Ecto neural progenitor cell (in vitro differentiated cells): ENCODE data around the gene AP5Z1.

Source experiments
- DNase-seq: peaks from one replicate; pipeline ENCODE4 v3.0.0-alpha.2; 2018; ENCODE audit warnings: low spot score

AP5Z1 gene

DNA sequence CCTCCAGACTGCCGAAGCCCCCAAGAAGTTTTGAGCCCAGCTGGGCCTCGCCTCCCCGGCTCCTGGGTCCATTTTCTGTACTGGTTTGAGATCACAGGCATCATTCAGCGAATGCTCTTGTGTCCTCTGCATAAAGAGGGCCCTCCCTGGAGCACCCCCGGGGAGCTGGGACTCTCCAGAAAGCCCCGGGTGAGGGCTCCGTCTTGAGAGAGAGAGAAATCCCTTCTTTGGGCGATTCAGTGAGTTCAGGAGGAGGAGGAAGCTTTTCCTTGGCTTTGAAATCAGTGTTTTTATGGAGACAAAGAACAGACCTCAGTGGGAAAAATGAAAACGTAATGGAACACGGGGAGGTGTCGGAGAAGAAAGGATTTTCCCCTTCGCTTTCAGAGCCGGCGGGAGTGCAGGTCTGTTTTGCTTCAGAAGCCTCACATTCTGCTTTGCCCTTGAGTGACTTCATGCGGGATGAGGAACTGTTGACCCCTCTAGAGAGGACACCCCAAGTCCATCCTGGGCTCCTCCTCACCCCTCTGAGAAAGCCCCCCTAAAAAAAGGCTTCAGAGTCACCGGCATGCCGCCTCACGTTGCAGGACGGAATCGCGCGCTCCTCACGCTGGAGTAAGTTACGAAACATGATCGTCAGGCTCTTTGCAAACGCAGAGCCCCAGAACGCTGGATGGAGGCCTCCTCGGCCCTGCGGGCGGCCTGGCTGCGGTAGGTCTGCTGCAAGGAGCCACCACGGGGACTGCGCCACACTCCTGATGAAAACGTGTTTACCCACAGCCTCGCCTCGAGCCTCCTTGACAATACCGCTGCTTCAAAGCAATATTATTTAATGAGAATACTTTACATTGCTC is 8.5 kb upstream of the AP5Z1 start:
- no peak for DNase-seq

DNA sequence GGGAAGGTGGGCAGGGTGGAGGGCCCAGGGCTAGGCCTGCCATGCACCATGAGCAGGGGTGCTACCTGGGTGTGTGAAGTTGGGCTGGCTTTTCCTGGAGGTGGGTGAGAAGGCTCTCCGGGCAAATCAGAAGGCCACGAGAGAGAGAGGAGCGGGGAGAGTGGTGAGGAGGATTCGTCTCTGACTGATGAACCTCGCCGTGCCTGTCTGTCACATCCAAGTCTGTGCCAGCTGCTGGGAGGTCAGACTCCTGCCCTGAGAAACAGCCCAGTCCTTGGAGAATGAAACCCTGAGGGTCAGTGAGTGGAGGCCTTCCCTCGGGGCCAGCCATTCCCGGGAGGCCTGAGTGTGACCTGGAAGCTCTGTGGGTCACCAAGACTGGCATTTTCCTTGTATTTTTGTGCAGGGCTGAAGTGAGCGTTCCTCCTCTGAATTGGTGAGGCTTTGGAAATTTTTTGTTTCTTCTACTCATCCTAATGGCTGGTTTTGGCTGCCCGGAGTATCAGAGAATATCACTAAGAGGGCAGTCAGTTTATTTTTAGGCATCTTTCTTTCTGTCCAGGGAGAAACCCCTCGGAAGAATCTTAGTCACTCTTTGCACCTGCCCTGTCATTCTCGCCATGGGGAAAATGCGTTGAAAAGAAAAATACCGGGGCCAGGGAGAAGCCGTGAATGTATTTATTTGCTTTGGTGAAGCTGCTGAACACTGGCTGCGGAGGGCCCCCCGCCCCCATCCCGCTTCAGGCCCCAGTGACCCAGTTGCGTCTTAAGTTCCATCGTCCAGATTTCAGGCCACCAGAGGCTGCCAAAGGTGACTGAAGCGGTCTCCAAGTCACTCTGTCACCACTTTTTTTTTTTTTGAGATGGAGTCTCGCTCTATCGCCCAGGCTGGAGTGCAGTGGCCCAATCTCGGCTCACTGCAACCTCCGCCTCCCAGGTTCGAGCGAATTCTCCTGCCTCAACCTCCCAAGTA is 6.5 kb upstream of the AP5Z1 start:
- no peak for DNase-seq

GRCh38 chr7:4769761-4770160 is 5.7 kb upstream of the AP5Z1 start:
- no peak for DNase-seq

GRCh38 chr7:4770886-4771285 is 4.5 kb upstream of the AP5Z1 start:
- DNase-seq: no peak

DNA sequence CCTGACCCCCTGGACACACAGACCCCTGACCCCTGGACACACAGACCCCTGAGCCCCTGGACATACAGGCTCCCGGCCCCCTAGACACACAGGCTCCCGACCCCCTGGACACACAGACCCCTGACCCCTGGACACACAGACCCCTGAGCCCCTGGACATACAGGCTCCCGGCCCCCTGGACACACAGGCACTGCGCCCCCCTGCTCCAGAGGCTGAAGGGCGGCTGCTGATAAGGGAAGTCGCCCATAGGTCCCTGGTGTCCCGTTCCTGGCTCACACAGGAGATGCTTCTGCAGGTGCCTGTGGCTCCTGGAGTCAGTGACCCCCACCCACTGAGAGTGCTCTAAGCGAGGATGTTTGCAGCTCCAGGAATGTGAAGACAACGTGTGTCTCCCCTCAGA is 3.7 kb upstream of the AP5Z1 start:
- DNase-seq: no peak

- DNase-seq: no peak
Observed at GRCh38 chr7:4772306-4772705, 3.1 kb upstream of the AP5Z1 start.

GRCh38 chr7:4774007-4774406 is 1.4 kb upstream of the AP5Z1 start:
- DNase-seq: no peak

DNA sequence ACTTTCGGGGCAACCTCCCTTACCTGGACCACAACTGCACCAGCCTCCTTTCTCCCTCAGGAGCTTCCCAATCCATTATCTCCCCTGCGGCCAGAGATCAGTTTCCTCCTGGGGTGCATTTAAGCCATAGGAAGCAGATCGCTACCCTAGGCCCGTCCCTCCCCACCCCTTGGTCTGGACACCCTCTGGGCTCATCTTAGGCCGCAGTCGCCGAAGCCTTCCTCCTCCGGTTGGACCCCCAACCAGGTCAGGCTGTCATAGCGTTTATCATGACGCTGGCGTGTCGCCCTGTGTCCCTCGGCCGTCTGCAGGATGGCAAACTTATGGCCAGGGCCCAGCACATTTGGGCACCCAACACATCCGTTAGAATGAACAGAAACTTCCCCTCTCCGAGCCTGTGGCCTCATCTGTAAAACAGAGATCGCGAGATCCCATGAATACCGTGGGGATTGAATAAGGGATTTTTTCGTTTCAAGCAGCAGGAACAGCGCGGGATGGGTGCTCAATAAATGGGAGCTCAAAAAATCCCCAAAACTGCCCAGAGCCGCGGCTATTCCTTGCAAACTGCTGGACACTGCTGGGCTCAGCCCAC is 669 bp upstream of the AP5Z1 start:
- no peak for DNase-seq

DNA sequence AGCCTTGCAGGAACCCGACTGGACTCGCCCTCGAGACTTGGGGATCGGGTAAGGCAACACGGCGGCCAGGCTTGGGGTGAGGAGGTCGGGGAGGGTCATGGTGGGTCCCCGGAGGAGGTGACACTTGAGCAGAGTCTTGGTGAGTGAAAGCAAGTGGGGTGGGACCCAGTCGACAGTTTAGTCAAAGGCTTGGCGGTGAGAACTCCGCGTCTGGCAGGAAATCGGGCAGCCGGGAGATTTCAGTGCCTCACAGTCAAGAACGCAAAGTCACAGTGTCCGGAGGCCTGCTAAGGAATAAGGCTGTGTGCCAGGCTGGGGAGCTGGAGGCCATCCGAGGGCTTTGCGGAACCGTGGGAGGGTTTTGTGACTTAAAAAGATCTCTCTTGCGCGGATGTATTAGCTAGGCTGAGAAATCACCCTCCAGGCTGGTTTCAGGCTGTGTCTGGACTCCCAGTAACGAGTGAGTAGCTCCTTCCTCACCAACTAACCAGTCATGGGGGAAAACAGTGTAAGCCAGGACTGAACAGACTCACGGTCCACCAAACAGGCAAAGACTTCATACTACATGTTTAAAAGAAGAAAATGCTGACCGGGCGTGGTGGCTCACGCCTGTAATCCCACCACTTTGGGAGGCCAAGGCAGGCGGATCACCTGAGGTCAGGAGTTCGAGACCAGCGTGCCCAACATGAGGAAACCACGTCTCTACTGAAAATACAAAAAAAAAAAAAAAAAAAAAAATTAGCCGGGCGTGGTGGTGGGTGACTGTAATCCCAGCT is 613 bp downstream of the AP5Z1 start:
- no peak for DNase-seq

- no peak for DNase-seq
Observed at GRCh38 chr7:4779118-4779517, 3.7 kb downstream of the AP5Z1 start.

DNA sequence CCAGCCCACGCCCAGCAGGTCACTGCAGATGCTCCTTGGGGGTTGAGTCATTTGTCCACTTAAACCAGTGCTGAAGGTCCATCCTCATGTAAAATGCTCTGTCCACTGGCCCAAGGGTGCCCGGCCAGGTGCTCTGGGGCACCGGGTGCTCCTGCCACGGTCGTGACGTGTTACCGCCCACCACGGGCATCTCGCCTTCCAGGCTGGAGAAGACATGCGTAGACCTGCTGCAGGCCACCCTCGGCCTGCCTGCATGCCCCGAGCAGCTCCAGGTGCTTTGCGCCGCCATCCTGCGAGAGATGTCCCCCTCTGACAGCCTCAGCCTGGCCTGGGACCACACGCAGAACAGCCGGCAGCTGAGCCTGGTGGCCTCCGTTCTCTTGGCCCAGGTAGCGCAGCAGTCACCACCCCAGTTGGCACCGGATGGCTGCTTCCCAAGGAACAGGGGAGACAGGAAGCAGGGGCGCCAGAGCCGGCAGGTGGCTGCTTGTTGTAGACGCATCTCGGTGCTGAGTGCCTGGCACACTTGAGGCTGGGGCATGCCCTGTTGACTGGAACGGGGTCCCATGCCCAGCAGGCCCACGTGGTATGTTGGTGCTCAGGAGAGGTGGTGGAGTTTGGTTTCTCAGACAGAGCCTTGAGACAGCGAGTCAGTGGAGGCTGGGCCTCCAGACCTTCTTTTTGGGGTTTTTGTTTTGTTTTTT is 6.1 kb downstream of the AP5Z1 start:
- DNase-seq: no peak

DNA sequence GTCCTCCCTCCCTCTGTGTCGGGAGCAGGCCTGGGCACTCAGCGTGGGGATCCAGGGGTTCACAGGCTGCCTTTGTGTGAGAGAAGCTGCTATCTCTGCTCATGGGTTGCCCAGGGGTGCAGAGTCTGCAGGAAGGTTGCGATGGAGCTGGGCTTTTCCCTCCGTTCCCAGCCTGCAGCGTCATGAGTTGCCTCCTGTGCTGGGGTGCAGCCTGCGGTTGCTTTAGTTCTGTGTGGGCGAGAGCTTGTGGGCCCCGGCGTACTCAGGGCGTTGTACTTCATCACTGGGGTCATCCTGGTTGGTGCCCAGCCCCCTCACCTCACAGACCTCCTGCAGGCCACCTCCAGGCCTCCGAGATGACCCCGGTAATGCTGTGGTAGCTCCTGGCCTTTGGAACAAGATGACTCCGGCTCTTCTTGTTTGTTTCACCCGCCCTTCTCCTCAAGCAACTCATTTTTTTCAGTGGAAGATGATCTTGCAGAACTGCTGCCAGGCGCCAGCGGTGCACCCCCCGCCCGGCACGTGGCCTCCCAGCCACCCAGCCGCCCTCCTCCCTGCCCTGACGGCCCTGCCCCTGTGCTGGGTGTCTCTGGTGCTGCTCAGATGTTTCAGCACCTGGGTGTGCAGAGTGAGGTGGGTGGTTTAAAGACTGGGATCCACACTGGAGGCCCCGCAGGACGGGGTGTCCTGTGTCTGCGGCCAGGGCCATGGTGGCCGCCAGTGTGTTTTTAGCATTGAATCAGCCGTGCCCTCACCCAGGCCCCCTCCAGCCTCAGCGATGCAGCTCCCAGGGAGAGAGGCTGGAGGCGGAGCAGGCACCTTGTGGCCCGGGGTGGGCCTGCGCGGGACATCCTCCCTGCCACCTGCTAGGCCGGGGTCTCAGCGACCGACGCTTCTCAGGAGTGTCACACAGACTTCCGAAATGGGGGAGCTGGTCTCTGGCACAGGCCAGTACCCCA is 7.2 kb downstream of the AP5Z1 start:
- DNase-seq: no peak

DNA sequence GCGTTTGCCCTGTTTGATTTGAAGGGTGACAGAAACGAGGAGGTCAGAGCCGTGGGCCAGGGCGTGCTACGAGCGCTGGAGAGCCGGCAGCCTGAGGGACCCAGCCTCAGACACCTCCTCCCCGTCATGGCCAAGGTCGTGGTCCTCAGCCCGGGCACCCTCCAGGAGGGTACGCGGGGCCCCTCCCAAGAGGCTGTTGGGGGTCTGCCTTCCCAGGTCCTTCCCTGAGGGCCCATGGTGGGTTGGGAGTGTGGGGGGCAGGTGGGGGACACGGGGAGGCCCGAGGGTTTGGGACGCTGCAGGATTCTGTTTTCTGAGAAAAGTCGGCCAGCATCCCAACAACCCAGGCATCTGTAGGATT is 7.8 kb downstream of the AP5Z1 start:
- DNase-seq: no peak

DNA sequence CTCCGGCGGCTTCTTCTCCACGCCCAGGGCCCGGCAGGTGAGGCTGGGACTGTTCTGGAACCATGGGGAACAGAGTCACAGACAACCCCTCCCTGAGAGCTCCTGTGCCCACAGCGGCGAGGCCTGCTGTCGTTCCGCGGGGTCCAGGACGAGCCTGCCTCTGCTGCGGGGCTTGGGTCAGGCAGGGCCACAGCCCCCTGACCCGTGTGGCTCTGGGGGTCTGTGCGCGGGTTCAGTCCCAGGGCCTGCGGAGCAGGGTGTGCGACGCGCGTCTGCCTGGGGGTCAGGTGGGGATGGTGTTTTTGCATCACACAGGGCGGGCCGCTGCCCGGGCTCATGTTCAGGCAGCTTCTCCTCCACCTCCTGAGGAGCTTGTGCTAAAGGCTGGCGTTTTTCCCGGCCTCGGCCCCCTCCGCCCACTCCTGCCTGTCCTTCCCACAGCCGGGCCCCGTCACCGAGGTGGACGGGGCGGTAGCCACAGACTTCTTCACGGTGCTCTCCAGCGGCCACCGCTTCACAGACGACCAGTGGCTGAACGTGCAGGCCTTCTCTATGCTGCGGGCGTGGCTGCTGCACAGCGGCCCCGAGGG is 8.4 kb downstream of the AP5Z1 start:
- no peak for DNase-seq

- no peak for DNase-seq
Observed at GRCh38 chr7:4784799-4785198, 9.4 kb downstream of the AP5Z1 start.

DNA sequence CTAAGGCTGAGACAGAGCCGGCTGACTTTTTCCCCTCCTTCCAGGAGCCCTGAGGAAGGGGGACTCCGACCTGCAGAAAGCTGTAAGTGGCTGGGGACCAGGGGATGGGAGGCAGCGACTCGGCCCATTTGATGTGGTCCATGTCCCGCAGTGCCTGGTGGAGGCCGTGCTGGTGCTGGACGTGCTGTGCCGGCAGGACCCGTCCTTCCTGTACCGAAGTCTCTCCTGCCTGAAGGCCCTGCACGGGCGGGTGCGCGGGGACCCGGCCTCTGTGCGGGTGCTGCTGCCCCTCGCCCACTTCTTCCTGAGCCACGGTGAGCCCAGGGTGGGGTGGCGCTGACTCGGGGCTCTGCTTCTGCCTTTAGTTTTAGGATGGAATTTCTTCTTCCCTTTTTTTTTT is 9.9 kb downstream of the AP5Z1 start:
- no peak for DNase-seq

DNA sequence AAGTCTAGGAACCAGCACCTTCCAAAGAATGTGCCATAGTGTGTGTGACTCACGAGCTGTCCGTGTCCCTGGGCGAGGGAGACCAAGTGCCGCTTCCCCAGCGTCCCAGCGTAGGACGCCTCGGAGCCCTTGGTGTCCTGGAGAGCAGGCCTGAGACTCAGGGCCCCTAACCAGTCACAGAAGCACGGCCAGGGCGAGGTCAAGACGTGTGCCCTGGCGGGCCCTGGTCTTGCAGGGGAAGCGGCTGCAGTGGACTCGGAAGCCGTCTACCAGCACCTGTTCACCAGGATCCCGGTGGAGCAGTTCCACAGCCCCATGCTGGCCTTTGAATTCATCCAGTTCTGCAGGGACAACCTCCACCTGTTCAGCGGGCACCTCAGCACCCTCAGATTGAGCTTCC is 10.6 kb downstream of the AP5Z1 start:
- no peak for DNase-seq

DNA sequence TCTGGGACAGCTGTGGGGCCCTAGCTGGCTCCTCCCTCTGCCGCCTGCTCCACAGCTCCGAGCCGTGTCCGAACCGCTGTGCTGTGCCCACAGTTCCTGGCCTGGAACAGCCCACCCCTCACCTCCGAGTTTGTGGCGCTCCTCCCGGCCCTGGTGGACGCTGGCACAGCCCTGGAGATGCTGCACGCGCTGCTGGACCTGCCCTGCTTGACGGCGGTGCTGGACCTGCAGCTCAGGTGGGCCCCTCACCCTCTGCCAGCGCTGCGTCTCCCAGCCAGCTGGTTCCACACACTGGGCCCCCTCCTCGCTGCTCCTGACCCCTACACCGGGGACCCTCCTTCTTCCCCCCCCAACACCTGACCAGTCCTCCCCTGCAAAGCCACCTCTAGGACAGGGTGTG is 12.1 kb downstream of the AP5Z1 start:
- no peak for DNase-seq

DNA sequence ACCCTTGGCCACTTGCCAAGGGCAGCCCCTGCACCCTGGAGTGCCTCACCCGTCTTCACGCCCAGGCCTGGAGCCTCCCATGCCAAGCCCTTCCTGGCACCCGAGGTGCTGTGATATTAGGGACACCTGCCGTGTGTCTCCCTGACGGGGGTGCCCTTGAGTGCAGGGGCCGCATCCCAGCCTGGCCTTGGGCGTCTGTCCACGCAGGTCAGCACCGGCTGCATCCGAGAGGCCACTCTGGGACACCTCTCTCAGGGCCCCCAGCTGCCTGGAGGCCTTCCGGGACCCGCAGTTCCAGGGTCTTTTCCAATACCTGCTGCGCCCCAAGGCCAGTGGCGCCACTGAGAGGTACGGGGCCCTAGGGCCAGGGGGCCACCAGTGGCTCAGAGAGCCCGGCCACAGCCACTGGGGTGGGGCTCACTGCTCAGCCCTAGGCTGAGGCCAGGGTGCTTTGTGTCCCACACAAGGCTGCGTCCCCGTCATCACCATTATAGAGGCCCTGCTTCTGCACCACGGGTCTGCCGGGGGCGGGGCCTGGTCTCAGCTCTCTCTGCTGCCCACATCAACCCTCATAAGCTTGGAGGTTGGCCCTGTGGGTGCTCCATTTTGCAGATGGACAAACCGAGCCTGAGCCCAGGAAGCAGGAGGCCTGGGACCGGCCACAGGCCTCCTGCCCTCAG is 12.7 kb downstream of the AP5Z1 start:
- no peak for DNase-seq
